Skin epidermis (tissue), 12 donors: ENCODE measurements around the gene PPRC1.
A peak's percentile ranks its signal among the peaks of the same experiment; 100 is the strongest.

Source experiments
- H3K27ac ChIP-seq, 21 experiments: fragments of 200-600 bp; sonication (generic) in 11 of 21; one replicate each; pipeline ENCODE4 v1.5.0; 2020; ENCODE audit warnings: mild to moderate bottlenecking in 3 of 21, inconsistent platforms in 2 of 21, moderate library complexity in 2 of 21
- H3K4me3 ChIP-seq, 7 experiments: fragments of 200-600 bp; sonication (generic) in 2 of 7; one replicate each; pipeline ENCODE4 v1.5.0; 2020; ENCODE audit warnings: inconsistent platforms in 2 of 7, mild to moderate bottlenecking in 2 of 7, moderate library complexity in 1 of 7

PPRC1 gene

GRCh38 chr10:102139281-102140110, 6.7 kb downstream of the PPRC1 start:
- Histone ChIP-seq H3K4me3 (no peak overlapping the region), H3K27ac (no peak overlapping the region)

- H3K4me3 ChIP-seq, result no peak overlapping the region
Observed at GRCh38 chr10:102140218-102140617, 7.4 kb downstream of the PPRC1 start.

GRCh38 chr10:102140913-102141540, 8.2 kb downstream of the PPRC1 start:
- H3K27ac ChIP-seq, result no peak overlapping the region
- H3K4me3 ChIP-seq, result no peak overlapping the region

More at GRCh38 chr10:102140218-102140617, 7.4 kb downstream of the PPRC1 start:
- H3K27ac ChIP-seq, result no peak overlapping the region

- no peak overlapping the region for H3K27ac ChIP-seq
Observed at GRCh38 chr10:102141583-102142107, 8.8 kb downstream of the PPRC1 start.

GRCh38 chr10:102146971-102147428, 14.2 kb downstream of the PPRC1 start:
- Histone ChIP-seq H3K4me3 (no peak overlapping the region), H3K27ac (no peak overlapping the region)

More at GRCh38 chr10:102141583-102142107, 8.8 kb downstream of the PPRC1 start:
- no peak overlapping the region for H3K4me3 ChIP-seq

DNA sequence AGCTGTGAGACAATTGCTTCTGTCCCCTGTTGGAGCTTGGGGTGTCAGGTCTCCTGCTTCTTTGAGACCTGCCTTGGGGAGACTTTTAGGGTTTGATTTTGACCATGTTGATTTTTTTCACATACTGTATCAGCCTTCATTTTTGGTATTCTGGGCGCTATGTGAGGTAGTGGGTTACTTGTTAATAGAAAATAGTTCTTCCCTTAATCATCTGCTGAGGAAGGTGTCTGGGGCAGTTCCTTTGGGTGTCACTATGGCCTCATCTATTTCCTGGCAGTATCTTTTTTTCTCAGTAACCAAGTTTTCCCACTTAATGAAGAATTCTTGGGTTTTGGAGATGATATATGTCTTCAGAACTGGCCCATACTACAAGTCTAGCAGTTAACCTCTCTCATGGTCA, 14.7 kb downstream of the PPRC1 start:
- Histone ChIP-seq H3K27ac (no peak overlapping the region), H3K4me3 (no peak overlapping the region)

GRCh38 chr10:102148275-102148674, 15.4 kb downstream of the PPRC1 start:
- H3K4me3 ChIP-seq, result no peak overlapping the region

DNA sequence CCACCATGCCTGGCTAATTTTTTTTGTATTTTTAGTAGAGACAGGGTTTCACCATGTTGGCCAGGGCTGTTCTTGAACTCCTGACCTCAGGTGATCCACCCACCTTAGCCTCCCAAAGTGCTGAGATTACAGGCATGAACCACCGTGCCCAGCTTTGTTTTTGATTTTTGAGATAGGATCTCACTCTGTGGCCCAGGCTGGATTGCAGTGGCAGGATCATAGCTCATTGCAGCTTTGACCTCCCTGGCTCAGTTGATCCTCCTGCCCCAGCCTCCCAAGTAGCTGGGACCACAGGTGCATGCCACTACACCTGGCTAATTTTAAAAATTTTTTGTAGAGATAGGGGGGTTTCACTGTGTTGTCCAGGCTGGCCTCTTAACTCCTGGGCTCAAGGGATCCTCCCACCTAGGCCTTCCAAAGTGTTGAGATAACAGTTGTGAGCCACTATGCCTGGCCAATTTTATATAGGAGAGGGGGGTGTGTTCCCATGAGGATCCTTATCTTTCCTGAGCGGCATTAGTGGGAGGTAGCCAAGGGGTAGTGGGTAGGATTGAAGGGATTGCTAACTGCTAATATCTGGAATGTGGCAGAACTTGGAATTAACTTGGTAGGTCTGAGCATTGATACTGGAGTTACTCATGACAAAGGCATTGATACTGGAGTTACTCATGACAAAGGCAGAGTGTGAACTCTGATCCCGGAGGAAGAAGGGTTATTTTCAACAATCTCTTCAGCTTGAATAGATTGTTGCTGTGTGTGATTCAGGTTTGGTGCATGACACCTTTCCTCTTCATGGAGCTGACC, 18.3 kb downstream of the PPRC1 start:
- Histone ChIP-seq H3K4me3 (peak overlapping the region; percentile 64 to 93 (median 82)), H3K27ac (peak overlapping the region in 20 of 21 experiments; percentile 75 to 97 (median 87))

More at GRCh38 chr10:102148275-102148674, 15.4 kb downstream of the PPRC1 start:
- no peak overlapping the region for H3K27ac ChIP-seq

DNA sequence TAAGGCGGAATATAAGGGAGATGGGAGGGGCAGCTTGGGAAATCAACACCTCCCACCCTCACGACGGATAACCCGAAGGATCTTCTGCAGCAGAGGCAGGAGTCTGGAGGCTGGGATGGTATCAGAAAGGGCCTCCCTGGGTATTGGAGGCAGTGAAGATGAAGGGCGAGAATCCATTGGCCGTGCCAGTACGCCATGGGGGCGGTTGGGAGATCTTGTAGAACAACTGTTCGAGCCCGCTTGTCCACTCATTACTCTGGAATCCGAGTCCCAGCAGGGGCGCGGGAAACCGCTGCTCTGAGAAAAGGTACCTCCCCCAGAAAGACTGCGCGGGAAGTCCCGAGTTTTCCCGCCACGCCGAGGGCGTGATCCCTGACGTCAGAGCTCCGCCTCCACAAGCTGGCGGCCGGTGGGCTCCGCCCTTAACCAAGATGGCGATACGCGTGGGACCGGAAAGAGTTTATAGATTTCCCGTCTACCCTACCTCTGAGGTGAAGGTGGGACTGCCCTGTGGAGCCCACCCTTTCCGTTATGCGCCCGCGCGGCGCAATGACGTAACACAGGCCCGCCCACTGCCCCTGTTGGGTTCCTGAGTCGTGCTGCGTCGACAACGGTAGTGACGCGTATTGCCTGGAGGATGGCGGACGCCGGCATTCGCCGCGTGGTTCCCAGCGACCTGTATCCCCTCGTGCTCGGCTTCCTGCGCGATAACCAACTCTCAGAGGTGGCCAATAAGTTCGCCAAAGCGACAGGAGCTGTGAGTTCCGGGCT, 19.1 kb downstream of the PPRC1 start, which contains the start of gene NOLC1:
Gene NOLC1, plus strand, starts transcription at position 616 of the 771 bp plus-strand sequence. Its CDS starts 22 bp downstream, at position 638.
- Histone ChIP-seq H3K27ac (peak within 1 kb of the TSS; percentile 75 to 97 (median 87)), H3K4me3 (peak within 1 kb of the TSS; percentile 64 to 93 (median 82))

DNA sequence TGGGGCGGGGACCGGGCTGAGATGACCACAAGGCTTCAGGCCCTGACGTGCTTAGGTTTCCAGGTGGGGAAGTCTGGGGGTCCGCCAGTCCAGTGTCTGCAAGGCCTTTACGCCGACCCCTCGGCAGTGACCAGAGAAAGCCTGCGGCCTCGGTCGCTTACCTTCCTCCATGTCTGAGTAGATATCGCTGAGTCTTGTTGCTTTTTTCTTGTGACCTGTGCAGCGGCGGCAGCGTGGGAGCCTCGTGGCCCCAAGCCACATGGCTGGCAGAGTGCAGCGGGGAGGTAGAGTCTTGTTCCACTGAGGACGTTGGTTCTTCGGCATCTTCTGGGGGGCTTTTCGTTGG, 19.7 kb downstream of the PPRC1 start:
- peak overlapping the region; percentile 64 to 93 (median 82) for H3K4me3 ChIP-seq
- H3K27ac ChIP-seq, result peak overlapping the region; percentile 75 to 97 (median 87)

GRCh38 chr10:102153093-102153620, 20.3 kb downstream of the PPRC1 start:
- peak overlapping the region in 18 of 21 experiments; percentile 75 to 97 (median 90) for H3K27ac ChIP-seq

DNA sequence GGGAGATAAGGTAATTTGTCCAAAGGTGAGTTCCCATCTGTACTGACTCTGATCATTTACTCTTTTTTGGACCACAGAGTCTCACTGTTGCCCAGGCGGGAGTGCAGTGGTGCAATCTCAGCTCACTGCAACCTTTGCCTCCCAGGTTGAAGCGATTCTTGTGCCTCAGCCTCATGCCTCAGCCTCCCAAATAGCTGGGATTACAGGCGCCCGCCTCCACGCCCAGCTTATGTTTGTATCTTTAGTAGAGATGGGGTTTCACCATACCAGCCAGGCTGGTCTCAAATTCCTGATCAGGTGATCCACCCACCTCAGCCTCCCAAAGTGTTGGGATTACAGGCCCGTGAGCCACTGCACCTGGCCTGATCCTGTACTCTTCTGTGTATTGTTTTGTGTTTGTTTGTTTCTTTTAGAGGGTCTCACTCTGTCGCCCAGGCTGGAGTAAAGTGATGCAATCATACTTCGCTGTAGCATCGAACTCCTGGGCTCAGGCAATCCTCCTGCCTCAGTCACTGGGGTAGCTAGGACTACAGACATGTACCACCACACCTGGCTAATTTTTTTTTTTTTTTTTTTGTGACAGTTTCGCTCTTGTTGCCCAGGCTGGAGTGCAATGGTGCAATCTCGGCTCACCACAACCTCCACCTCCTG, 21.8 kb downstream of the PPRC1 start:
- Histone ChIP-seq H3K4me3 (no peak overlapping the region), H3K27ac (no peak overlapping the region)

More at GRCh38 chr10:102153093-102153620, 20.3 kb downstream of the PPRC1 start:
- peak overlapping the region; percentile 64 to 93 (median 82) for H3K4me3 ChIP-seq

GRCh38 chr10:102157224-102157623, 24.4 kb downstream of the PPRC1 start:
- Histone ChIP-seq H3K27ac (no peak overlapping the region), H3K4me3 (no peak overlapping the region)

- H3K4me3 ChIP-seq, result no peak overlapping the region
- H3K27ac ChIP-seq, result no peak overlapping the region
Observed at GRCh38 chr10:102159051-102159597, 26.3 kb downstream of the PPRC1 start.

DNA sequence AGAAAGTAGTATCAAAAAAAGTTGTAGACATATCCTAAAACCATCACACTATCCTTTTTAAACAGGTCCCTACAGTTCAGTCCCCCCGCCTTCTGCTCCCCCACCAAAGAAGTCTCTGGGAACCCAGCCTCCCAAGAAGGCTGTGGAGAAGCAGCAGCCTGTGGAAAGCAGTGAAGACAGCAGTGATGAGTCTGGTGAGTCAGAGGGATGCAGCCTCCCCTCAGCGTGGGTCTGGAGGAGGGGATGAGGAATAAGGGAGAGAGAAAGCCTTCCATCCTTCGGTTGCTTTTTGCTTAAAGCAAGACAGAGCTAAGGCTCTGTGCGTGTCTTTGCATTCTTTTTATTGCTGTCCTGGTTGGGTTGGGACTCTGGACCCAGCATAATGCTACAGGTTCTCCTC, 27.0 kb downstream of the PPRC1 start:
- Histone ChIP-seq H3K27ac (no peak overlapping the region), H3K4me3 (no peak overlapping the region)

GRCh38 chr10:102163342-102163989, 30.6 kb downstream of the PPRC1 start:
- H3K4me3 ChIP-seq, result no peak overlapping the region

DNA sequence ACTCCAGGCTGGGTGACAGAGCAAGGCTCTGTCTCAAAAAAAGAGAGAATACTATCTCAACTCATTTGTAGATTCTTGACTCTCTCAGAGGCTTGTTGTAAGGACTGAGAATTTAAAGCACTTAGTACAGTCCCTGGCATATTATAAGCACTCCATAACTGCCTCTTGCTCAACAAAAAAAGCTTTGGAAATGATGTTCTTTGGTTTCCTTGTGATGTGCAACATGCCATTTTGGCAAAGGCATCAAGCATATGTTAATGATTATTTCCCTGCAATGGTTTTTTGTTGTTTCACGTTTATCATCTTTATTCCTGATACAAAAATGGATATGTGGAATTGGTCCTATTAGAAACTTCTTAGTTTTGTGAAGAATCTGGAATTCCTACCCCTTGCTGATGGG, 35.0 kb downstream of the PPRC1 start:
- no peak overlapping the region for H3K4me3 ChIP-seq
- H3K27ac ChIP-seq, result no peak overlapping the region

More at GRCh38 chr10:102163342-102163989, 30.6 kb downstream of the PPRC1 start:
- no peak overlapping the region for H3K27ac ChIP-seq
